MCF 10A (cell line): ENCODE results near the gene PGAM1. TPM values are rescaled to one million over a fixed set of nuclear protein-coding genes. Genes with fewer than 3 reads are reported as not detected.

Source experiments
- BruUV-seq: library from RNA; stranded (reverse); fragments of 400-500 nt; replicated peaks from 2 replicates; lab custom pipeline; 2021; lab: Mats Ljungman, UMichigan
- CTCF ChIA-PET: fragments of 300-600 bp; sonication (Branson Sonifier 250); formaldehyde crosslinking; extraction: SDS; loops from one replicate; lab custom pipeline; 2021; ENCODE audit warnings: antibody characterized with exemption, inconsistent platforms; lab: Yijun Ruan, JAX
- POLR2A ChIA-PET: fragments of 300-600, 350-650 bp; sonication (Branson Sonifier 250); formaldehyde crosslinking; extraction: SDS; loops from one replicate; lab custom pipeline; 2020; ENCODE audit warnings: antibody characterized with exemption, inconsistent platforms; lab: Yijun Ruan, JAX
- DNase-seq: peaks from one replicate; pipeline ENCODE4 v3.0.0-alpha.2; 2018; ENCODE audit not compliant: unreplicated experiment
- H3K27ac Mint-ChIP-seq: one replicate; pipeline ENCODE4 v1.8.0; 2022; ENCODE audit warnings: mild to moderate bottlenecking, low read depth, mixed read lengths; ENCODE audit not compliant: unreplicated experiment
- H3K27me3 Mint-ChIP-seq: one replicate; pipeline ENCODE4 v1.8.0; 2022; ENCODE audit warnings: mixed read lengths; ENCODE audit not compliant: insufficient read depth, unreplicated experiment
- H3K36me3 Mint-ChIP-seq: one replicate; pipeline ENCODE4 v1.8.0; 2022; ENCODE audit warnings: mild to moderate bottlenecking, moderate library complexity, mixed read lengths; ENCODE audit not compliant: insufficient read depth, unreplicated experiment
- H3K4me1 Mint-ChIP-seq: one replicate; pipeline ENCODE4 v1.8.0; 2022; ENCODE audit warnings: mixed read lengths; ENCODE audit not compliant: insufficient read depth, unreplicated experiment
- H3K4me3 Mint-ChIP-seq: one replicate; pipeline ENCODE4 v1.8.0; 2022; ENCODE audit warnings: mild to moderate bottlenecking, moderate library complexity, mixed read lengths; ENCODE audit not compliant: unreplicated experiment
- H3K9me3 Mint-ChIP-seq: one replicate; pipeline ENCODE4 v1.8.0; 2022; ENCODE audit warnings: mixed read lengths; ENCODE audit not compliant: unreplicated experiment
- CTCF ChIP-seq: fragments of 200-600 bp; IDR thresholded peaks from one replicate; pipeline ENCODE4 v1.8.0; 2022; ENCODE audit warnings: antibody characterized with exemption, mild to moderate bottlenecking; ENCODE audit not compliant: unreplicated experiment
- intact Hi-C: fragments of 100-400 bp; cut with micrococcal nuclease; formaldehyde crosslinking; loops from 2 replicates; pipeline ENCODE4 v1.14.1; 2022
- total RNA-seq: library from RNA; stranded (reverse); gene quantifications from 2 replicates; pipeline ENCODE4 v1.2.3, GENCODE V29; 2022

Gene PGAM1
- total RNA-seq, 1 experiment from 2014 or later = 235 TPM

DNA sequence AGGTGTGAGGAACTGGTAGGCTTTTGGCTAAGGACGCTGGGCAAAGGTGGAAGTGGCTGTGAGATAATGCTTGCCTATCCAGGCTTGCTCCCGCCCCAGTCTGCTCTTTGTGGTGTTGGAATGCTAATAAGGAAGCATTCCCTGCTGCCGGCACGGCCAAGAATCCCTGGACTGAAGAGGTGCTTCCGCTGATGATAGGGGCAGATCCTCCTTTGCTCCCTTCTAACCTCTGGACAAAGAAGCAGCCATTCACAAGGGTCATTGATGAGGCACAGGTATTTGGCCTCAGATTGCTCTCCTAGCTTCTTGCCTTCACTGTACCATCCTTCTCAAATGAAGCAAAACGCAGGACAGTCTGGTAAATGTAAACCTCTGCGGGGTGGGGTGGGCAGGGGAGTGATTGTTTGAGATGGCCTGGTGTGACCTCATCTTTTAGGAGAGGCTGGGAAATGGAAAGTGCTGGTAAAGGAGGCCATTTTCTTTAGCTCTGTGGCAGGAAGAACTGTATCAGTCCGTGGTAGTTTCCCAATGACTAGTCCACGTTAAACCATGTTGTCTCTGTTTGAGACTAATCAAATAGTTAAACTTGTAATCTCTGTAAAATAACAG, 1.7 kb downstream of the PGAM1 start:
- DNase-seq = peak; percentile 33

DNA sequence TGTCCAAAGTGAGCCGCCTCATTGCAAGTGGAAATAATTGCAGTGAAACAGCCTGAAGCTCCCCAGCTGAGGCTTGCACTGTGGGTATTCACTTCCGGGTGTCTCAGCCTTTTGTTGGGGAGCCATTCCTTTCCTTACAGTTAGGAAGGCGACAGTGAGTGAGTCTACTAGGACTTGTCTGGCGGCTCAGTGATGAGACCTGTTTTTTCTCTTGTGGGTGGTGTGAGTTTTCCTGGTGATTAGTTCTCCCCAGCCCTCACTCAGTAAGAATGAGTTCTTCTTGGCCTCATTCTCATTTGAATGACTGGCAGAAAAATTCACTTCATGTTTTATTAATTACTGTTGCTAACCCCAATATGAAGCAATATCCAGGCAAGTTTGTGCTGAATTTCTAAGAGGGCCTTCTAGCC, 2.6 kb downstream of the PGAM1 start:
- Mint-ChIP-seq H3K9me3 (no peaks in the 10 kb centered on the region), H3K27ac (peak overlapping the region; percentile 73), H3K4me1 (peaks cover 6% of the 10 kb centered on the region), H3K4me3 (peak overlapping the region; percentile 77), H3K27me3 (no peaks in the 10 kb centered on the region), H3K36me3 (peaks cover 44% of the 10 kb centered on the region)
- TF ChIP-seq CTCF = no peak
- CTCF ChIA-PET = interaction anchor here (0.7 to 2.7 kb wide), 4 partner anchors 16 to 258 kb away, joined by 3 to 8 read pairs (median 4); no protein-coding TSS in a partner anchor
- POLR2A ChIA-PET = interaction anchor here (1.1 to 4.1 kb wide), 13 partner anchors 9 to 288 kb away, joined by 3 to 34 read pairs (median 6); partner anchors contain the start of genes ANKRD2, EXOSC1, FRAT1 and FRAT2
- no TSS peak for BruUV-seq
- intact Hi-C loops = no loop called here
- DNase-seq = no peak

More for the DNA sequence above, 1.7 kb downstream of the PGAM1 start:
- TF ChIP-seq CTCF = no peak
- no peaks in the 10 kb centered on the region for H3K27me3 Mint-ChIP-seq
- peaks cover 12% of the 10 kb centered on the region for H3K4me1 Mint-ChIP-seq
- no TSS peak for BruUV-seq
- peaks cover 44% of the 10 kb centered on the region for H3K36me3 Mint-ChIP-seq
- POLR2A ChIA-PET = interaction anchor here (0.6 to 4.1 kb wide), 22 partner anchors 10 to 237 kb away, joined by 3 to 34 read pairs (median 5); partner anchors contain the start of genes ANKRD2, ARHGAP19, EXOSC1 and FRAT1
- H3K4me3 Mint-ChIP-seq = peak overlapping the region; percentile 77
- CTCF ChIA-PET = interaction anchor here (0.5 to 2.7 kb wide), 10 partner anchors 9 to 258 kb away, joined by 3 to 8 read pairs (median 4); no protein-coding TSS in a partner anchor
- H3K27ac Mint-ChIP-seq = peak overlapping the region; percentile 73
- H3K9me3 Mint-ChIP-seq = no peaks in the 10 kb centered on the region
- intact Hi-C loops = no loop called here

GRCh38 chr10:97434055-97434454, 8.1 kb downstream of the PGAM1 start:
- BruUV-seq = no TSS peak
- H3K9me3 Mint-ChIP-seq = no peaks in the 10 kb centered on the region
- POLR2A ChIA-PET = interaction anchor here (1.1 to 2.6 kb wide), 2 partner anchors 11 kb away, joined by 3 to 15 read pairs; partner anchors contain the start of genes EXOSC1 and ZDHHC16
- CTCF ChIA-PET = interaction anchor here (0.6 to 1.0 kb wide), 3 partner anchors 26 to 41 kb away, joined by 3 to 5 read pairs (median 4); no protein-coding TSS in a partner anchor
- H3K27ac Mint-ChIP-seq = no peak overlapping the region
- no peaks in the 10 kb centered on the region for H3K27me3 Mint-ChIP-seq
- no peaks in the 10 kb centered on the region for H3K4me1 Mint-ChIP-seq
- intact Hi-C loops = no loop called here
- no peak for DNase-seq
- TF ChIP-seq CTCF = no peak
- H3K4me3 Mint-ChIP-seq = no peak overlapping the region
- peaks cover 85% of the 10 kb centered on the region for H3K36me3 Mint-ChIP-seq

GRCh38 chr10:97434557-97434956, 8.6 kb downstream of the PGAM1 start:
- Mint-ChIP-seq H3K9me3 (no peaks in the 10 kb centered on the region), H3K36me3 (peaks cover 84% of the 10 kb centered on the region), H3K4me3 (no peak overlapping the region), H3K27me3 (no peaks in the 10 kb centered on the region), H3K27ac (no peak overlapping the region), H3K4me1 (no peaks in the 10 kb centered on the region)
- no peak for DNase-seq
- ChIA-PET CTCF (interaction anchor here (1.0 kb wide), 1 partner anchor 27 kb away, joined by 5 read pairs; no protein-coding TSS in a partner anchor), POLR2A (interaction anchor here (1.1 to 2.6 kb wide), 2 partner anchors 10 to 11 kb away, joined by 3 to 15 read pairs; partner anchors contain the start of genes EXOSC1 and ZDHHC16)
- BruUV-seq = no TSS peak
- no peak for TF ChIP-seq CTCF
- intact Hi-C loops = no loop called here
